ENCODE measurements around the gene ZNRF2. TPM values are rescaled to one million over a fixed set of nuclear protein-coding genes. Genes with fewer than 3 reads are reported as not detected.
A peak's percentile ranks its signal among the peaks of the same experiment; 100 is the strongest.

The ZNRF2 gene
- total and polyA plus RNA-seq, 2 donors (not counting 1 experiment from before 2014, with no cell fraction given): 2.6 to 7.9 TPM

DNA sequence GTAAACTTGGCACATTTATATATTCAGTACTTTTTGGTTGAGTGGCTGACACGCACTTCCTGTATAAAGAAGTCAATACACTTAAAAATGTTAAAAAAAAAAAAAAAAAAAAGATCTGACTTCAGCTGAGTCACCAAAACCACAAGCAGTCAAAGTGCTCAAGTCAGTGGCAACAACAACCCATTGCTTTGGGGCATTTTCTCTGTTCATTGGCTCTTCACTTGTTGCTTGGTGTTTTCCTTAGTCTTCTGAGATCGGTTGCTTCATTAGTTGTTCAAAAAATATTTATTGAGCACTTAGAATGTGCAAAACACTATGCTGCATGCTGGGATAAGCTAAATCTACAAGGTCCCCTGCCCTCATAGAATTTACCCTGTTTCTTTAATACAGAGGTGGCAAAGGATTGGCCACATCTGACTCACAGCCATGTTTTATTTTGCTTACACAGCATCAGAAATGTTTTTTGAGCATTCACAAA is 63.7 kb downstream of the ZNRF2 start:
- peaks cover 7% of the 10 kb centered on the region for H3K4me1 ChIP-seq (ENCODE audit: control insufficient read depth, extremely low read depth, insufficient read depth, low read length)
- TF ChIP-seq, protein P1, sequence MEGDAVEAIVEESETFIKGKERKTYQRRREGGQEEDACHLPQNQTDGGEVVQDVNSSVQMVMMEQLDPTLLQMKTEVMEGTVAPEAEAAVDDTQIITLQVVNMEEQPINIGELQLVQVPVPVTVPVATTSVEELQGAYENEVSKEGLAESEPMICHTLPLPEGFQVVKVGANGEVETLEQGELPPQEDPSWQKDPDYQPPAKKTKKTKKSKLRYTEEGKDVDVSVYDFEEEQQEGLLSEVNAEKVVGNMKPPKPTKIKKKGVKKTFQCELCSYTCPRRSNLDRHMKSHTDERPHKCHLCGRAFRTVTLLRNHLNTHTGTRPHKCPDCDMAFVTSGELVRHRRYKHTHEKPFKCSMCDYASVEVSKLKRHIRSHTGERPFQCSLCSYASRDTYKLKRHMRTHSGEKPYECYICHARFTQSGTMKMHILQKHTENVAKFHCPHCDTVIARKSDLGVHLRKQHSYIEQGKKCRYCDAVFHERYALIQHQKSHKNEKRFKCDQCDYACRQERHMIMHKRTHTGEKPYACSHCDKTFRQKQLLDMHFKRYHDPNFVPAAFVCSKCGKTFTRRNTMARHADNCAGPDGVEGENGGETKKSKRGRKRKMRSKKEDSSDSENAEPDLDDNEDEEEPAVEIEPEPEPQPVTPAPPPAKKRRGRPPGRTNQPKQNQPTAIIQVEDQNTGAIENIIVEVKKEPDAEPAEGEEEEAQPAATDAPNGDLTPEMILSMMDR (conservative IDR thresholded peaks at IDR 0.05 in 1 of 2, IDR thresholded peaks at IDR 0.05 in 1 of 2; ENCODE audit: low read depth in 1 of 2, low read length in 2 of 2): no peak
- no peak for TF ChIP-seq EZH2 (IDR thresholded peaks at IDR 0.05; ENCODE audit: low read length, missing control alignments)
- no peaks in the 10 kb centered on the region for H3K27me3 ChIP-seq (ENCODE audit: control insufficient read depth, insufficient read depth, low read length)
- H3K4me3 ChIP-seq (replicated peaks in 1 of 4; ENCODE audit: control extremely low read depth in 1 of 4, insufficient read depth in 1 of 4, low read depth in 3 of 4, low read length in 4 of 4): no peak overlapping the region
- DNase-seq (ENCODE audit: low read depth in 2 of 2): peak; percentile 85 to 94
- no peaks in the 10 kb centered on the region for H3K79me2 ChIP-seq (ENCODE audit: control insufficient read depth, insufficient read depth, low read length)
- peak overlapping the region; percentile 26 for H3K4me2 ChIP-seq (ENCODE audit: extremely low read depth, insufficient read depth, low read length)
- H3K9ac ChIP-seq (ENCODE audit: insufficient read depth, low read length): no peak overlapping the region
- H3K36me3 ChIP-seq (ENCODE audit: control insufficient read depth, insufficient read depth, low read length): no peaks in the 10 kb centered on the region
- H4K20me1 ChIP-seq (ENCODE audit: control insufficient read depth, extremely low read depth, insufficient read depth, low read length): no peaks in the 10 kb centered on the region
- peak overlapping the region; percentile 1 for H3K27ac ChIP-seq (ENCODE audit: insufficient read depth, low read length)
- H2AFZ ChIP-seq (ENCODE audit: low read length): no peak overlapping the region
- H3K9me3 ChIP-seq (ENCODE audit: control insufficient read depth, insufficient read depth, low read depth, low read length): no peaks in the 10 kb centered on the region

DNA sequence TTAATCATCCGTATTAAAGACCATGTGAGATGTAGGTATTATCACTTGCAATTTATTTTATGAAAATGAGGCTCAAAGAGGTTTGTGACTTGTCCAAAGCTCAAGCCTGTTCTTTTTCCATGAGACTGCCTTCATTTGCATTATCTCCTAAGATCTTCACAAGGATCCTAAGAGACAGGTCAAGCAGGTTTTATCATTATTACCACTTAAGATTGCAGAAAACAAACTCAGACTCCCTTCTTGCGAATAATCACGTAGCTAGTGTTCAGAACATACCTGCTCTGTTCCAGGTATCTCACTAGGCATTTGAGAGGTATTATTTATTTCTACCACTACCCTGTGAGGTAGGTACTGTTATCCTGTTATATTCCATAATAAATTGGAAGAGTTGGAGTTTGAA is 64.8 kb downstream of the ZNRF2 start:
- no peak overlapping the region for H2AFZ ChIP-seq (ENCODE audit: low read length)
- TF ChIP-seq EZH2 (IDR thresholded peaks at IDR 0.05; ENCODE audit: low read length, missing control alignments): no peak
- TF ChIP-seq, protein P1 (conservative IDR thresholded peaks at IDR 0.05 in 1 of 2, IDR thresholded peaks at IDR 0.05 in 1 of 2; ENCODE audit: low read depth in 1 of 2, low read length in 2 of 2): no peak
- no peaks in the 10 kb centered on the region for H4K20me1 ChIP-seq (ENCODE audit: control insufficient read depth, extremely low read depth, insufficient read depth, low read length)
- no peak overlapping the region for H3K9ac ChIP-seq (ENCODE audit: insufficient read depth, low read length)
- no peak overlapping the region for H3K4me2 ChIP-seq (ENCODE audit: extremely low read depth, insufficient read depth, low read length)
- no peaks in the 10 kb centered on the region for H3K79me2 ChIP-seq (ENCODE audit: control insufficient read depth, insufficient read depth, low read length)
- H3K36me3 ChIP-seq (ENCODE audit: control insufficient read depth, insufficient read depth, low read length): no peaks in the 10 kb centered on the region
- no peak overlapping the region for H3K4me3 ChIP-seq (replicated peaks in 1 of 4; ENCODE audit: control extremely low read depth in 1 of 4, insufficient read depth in 1 of 4, low read depth in 3 of 4, low read length in 4 of 4)
- H3K27me3 ChIP-seq (ENCODE audit: control insufficient read depth, insufficient read depth, low read length): no peaks in the 10 kb centered on the region
- H3K27ac ChIP-seq (ENCODE audit: insufficient read depth, low read length): no peak overlapping the region
- peaks cover 7% of the 10 kb centered on the region for H3K4me1 ChIP-seq (ENCODE audit: control insufficient read depth, extremely low read depth, insufficient read depth, low read length)
- no peak for DNase-seq (ENCODE audit: low read depth in 2 of 2)
- no peaks in the 10 kb centered on the region for H3K9me3 ChIP-seq (ENCODE audit: control insufficient read depth, insufficient read depth, low read depth, low read length)

DNA sequence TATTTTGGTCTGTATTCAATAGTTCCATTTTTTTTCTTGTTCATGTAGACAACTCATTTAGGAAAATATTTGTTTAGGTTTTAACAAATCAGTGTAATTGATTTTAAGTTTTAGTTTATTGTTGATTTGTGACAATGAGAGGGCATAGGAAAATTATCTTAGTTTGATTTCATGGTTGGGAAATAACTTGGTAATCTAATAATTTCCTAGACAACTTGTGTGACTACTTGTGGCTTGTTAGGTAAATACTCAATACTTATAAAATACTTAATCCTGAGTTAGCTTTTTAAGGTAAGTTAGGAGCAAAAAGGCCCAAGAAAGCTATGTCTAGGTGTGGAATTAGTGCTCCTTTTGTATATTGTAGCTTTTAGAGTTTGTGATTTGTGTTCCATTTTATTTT is 65.4 kb downstream of the ZNRF2 start:
- Histone ChIP-seq H2AFZ (ENCODE audit: low read length) (no peak overlapping the region), H4K20me1 (ENCODE audit: control insufficient read depth, extremely low read depth, insufficient read depth, low read length) (no peaks in the 10 kb centered on the region), H3K4me2 (ENCODE audit: extremely low read depth, insufficient read depth, low read length) (no peak overlapping the region), H3K4me3 (replicated peaks in 1 of 4; ENCODE audit: control extremely low read depth in 1 of 4, insufficient read depth in 1 of 4, low read depth in 3 of 4, low read length in 4 of 4) (no peak overlapping the region), H3K27ac (ENCODE audit: insufficient read depth, low read length) (no peak overlapping the region), H3K27me3 (ENCODE audit: control insufficient read depth, insufficient read depth, low read length) (no peaks in the 10 kb centered on the region), H3K4me1 (ENCODE audit: control insufficient read depth, extremely low read depth, insufficient read depth, low read length) (peaks cover 7% of the 10 kb centered on the region), H3K9ac (ENCODE audit: insufficient read depth, low read length) (no peak overlapping the region), H3K9me3 (ENCODE audit: control insufficient read depth, insufficient read depth, low read depth, low read length) (no peaks in the 10 kb centered on the region), H3K36me3 (ENCODE audit: control insufficient read depth, insufficient read depth, low read length) (no peaks in the 10 kb centered on the region), H3K79me2 (ENCODE audit: control insufficient read depth, insufficient read depth, low read length) (no peaks in the 10 kb centered on the region)
- TF ChIP-seq, protein P1 (conservative IDR thresholded peaks at IDR 0.05 in 1 of 2, IDR thresholded peaks at IDR 0.05 in 1 of 2; ENCODE audit: low read depth in 1 of 2, low read length in 2 of 2): no peak
- TF ChIP-seq EZH2 (IDR thresholded peaks at IDR 0.05; ENCODE audit: low read length, missing control alignments): no peak
- DNase-seq (ENCODE audit: low read depth in 2 of 2): no peak

All from fibroblast of lung (primary cell).